ENCODE measurements around the gene NPFFR1.

GRCh38 chr10:70308121-70309060 is 24.6 kb upstream of the NPFFR1 start:
- TF ChIP-seq CTCF (IDR thresholded peaks at IDR 0.05) = no peak
- TF ChIP-seq POLR2AphosphoS5 (IDR thresholded peaks at IDR 0.05) = no peak
- no peak for TF ChIP-seq POLR2A (IDR thresholded peaks at IDR 0.05)

Measured in suprapubic skin (tissue), 4 donors.